MM.1S (cell line): ENCODE results near the gene OR1F1.

ENCODE experiments used
- DNase-seq: peaks from one replicate; pipeline ENCODE4 v3.0.0-alpha.2; 2015
- H2AFZ ChIP-seq: fragments of 300-600 bp; sonication (generic); 2 replicates; pipeline ENCODE4 v1.6.0; 2016; ENCODE audit warnings: antibody characterized with exemption, low read length
- H3F3A ChIP-seq: fragments of 300-600 bp; sonication (generic); 2 replicates; pipeline ENCODE4 v1.6.1; 2016; ENCODE audit warnings: mild to moderate bottlenecking, antibody characterized with exemption, low read length, moderate library complexity, mixed read lengths; ENCODE audit not compliant: insufficient read depth
- H3K27ac ChIP-seq: fragments of 300-600 bp; sonication (generic); 2 replicates; pipeline ENCODE4 v1.5.1; 2016; ENCODE audit warnings: mild to moderate bottlenecking, low read length
- H3K27me3 ChIP-seq: fragments of 300-600 bp; sonication (generic); replicated peaks from 2 replicates; pipeline ENCODE4 v1.6.0; 2016; ENCODE audit warnings: low read length; ENCODE audit not compliant: insufficient read depth
- H3K36me3 ChIP-seq: fragments of 300-600 bp; sonication (generic); replicated peaks from 2 replicates; pipeline ENCODE4 v1.6.1; 2016; ENCODE audit warnings: mild to moderate bottlenecking, low read length, mixed read lengths; ENCODE audit not compliant: insufficient read depth
- H3K4me1 ChIP-seq: fragments of 300-600 bp; sonication (generic); 2 replicates; pipeline ENCODE4 v1.6.1; 2016; ENCODE audit warnings: low read length, mixed read lengths
- H3K4me2 ChIP-seq: fragments of 300-600 bp; sonication (generic); 2 replicates; pipeline ENCODE4 v1.6.0; 2016; ENCODE audit warnings: low read depth, low read length
- H3K4me3 ChIP-seq: fragments of 300-600 bp; sonication (generic); 2 replicates; pipeline ENCODE4 v1.5.1; 2016; ENCODE audit warnings: low read length, mixed read lengths
- H3K79me2 ChIP-seq: fragments of 300-600 bp; sonication (generic); 2 replicates; pipeline ENCODE4 v1.6.1; 2016; ENCODE audit warnings: mixed run types, low read length, mixed read lengths
- H3K9ac ChIP-seq: fragments of 300-600 bp; sonication (generic); 2 replicates; pipeline ENCODE4 v1.6.1; 2016; ENCODE audit warnings: low read length, mixed read lengths
- H3K9me2 ChIP-seq: fragments of 300-600 bp; sonication (generic); replicated peaks from 2 replicates; pipeline ENCODE4 v1.6.1; 2016; ENCODE audit warnings: mild to moderate bottlenecking, low read length, mixed read lengths; ENCODE audit not compliant: insufficient read depth
- H3K9me3 ChIP-seq: fragments of 300-600 bp; sonication (generic); replicated peaks from 2 replicates; pipeline ENCODE4 v1.6.1; 2016; ENCODE audit warnings: mild to moderate bottlenecking, low read length, mixed read lengths; ENCODE audit not compliant: insufficient read depth
- H4K20me1 ChIP-seq: fragments of 300-600 bp; sonication (generic); 2 replicates; pipeline ENCODE4 v1.6.1; 2016; ENCODE audit warnings: mild to moderate bottlenecking, low read length, moderate library complexity, mixed read lengths; ENCODE audit not compliant: insufficient read depth
- CTCF ChIP-seq: fragments of 300-600 bp; sonication (generic); IDR thresholded peaks from 2 replicates; pipeline ENCODE4 v1.5.1; 2016; ENCODE audit warnings: antibody characterized with exemption, low read length, mixed read lengths
- EZH2 ChIP-seq: fragments of 300-600 bp; sonication (generic); optimal IDR thresholded peaks from 2 replicates; pipeline ENCODE3; 2017; ENCODE audit warnings: low read depth, mild to moderate bottlenecking, antibody characterized with exemption, low read length, mixed read lengths
- EZH2phosphoT487 ChIP-seq: fragments of 300-600 bp; sonication (generic); IDR thresholded peaks from 2 replicates; pipeline ENCODE4 v1.6.1; 2018; ENCODE audit warnings: antibody characterized with exemption, low read length

OR1F1 gene

GRCh38 chr16:3248596-3248995, 60.6 kb downstream of the OR1F1 start:
- no peak overlapping the region for H3K9ac ChIP-seq
- no peaks in the 10 kb centered on the region for H3K9me2 ChIP-seq
- H3K27ac ChIP-seq = no peak overlapping the region
- no peak for DNase-seq
- H3K4me1 ChIP-seq = no peaks in the 10 kb centered on the region
- H3K9me3 ChIP-seq = no peaks in the 10 kb centered on the region
- H3K4me2 ChIP-seq = no peak overlapping the region
- H3K27me3 ChIP-seq = peaks cover 44% of the 10 kb centered on the region
- no peaks in the 10 kb centered on the region for H3K79me2 ChIP-seq
- no peak overlapping the region for H3K4me3 ChIP-seq
- no peaks in the 10 kb centered on the region for H4K20me1 ChIP-seq
- TF ChIP-seq EZH2phosphoT487 = no peak
- no peak for TF ChIP-seq EZH2
- no peak for TF ChIP-seq CTCF
- no peak overlapping the region for H2AFZ ChIP-seq
- no peaks in the 10 kb centered on the region for H3K36me3 ChIP-seq
- no peaks in the 10 kb centered on the region for H3F3A ChIP-seq

DNA sequence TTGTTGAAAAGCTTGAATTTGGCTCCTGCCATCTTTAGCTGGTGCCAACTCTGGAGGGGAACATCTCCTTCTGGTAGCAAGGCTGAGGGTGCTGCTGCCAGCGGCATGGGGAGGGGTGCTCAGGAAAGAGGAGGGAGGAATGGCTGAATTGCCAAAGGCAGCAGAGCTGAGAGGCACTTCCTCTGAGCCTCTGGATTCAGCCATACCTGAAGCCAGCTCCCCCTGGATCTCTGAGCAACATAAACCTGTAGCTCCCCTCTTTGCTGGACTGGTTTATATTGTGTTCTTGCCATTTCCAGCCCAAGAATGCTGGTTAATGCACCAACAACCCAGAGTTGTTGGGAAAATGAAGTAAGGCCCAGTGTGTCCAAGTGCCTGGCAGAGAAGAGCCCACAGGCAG, 61.0 kb downstream of the OR1F1 start:
- H2AFZ ChIP-seq = no peak overlapping the region
- H3K9ac ChIP-seq = no peak overlapping the region

DNA sequence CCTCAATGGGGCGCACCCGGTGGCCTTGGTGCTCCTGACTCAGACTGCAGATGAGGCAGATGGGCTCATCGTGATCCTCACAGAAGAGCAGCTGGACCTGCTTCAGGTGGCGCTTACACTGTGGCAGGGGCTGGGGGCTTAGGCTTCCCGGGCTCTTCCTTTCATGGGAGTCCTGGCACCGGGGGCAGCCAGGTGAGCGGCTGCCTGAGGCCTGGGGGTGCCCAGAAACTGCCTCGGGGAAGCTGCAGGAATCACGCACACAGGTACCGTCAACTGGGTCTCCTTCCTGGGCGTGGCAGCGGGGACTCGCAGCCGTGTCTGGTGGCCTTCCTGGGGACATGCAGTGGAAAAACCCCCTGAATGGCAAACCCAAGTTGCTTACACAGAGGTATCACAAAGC, 61.4 kb downstream of the OR1F1 start:
- Histone ChIP-seq H3K36me3 (no peaks in the 10 kb centered on the region), H3K4me2 (no peak overlapping the region), H3K9me2 (no peaks in the 10 kb centered on the region), H4K20me1 (no peaks in the 10 kb centered on the region), H3K79me2 (no peaks in the 10 kb centered on the region), H3K27ac (no peak overlapping the region), H3F3A (no peaks in the 10 kb centered on the region), H3K4me1 (no peaks in the 10 kb centered on the region), H3K4me3 (no peak overlapping the region), H2AFZ (no peak overlapping the region), H3K9me3 (no peaks in the 10 kb centered on the region), H3K9ac (no peak overlapping the region), H3K27me3 (peaks cover 44% of the 10 kb centered on the region)
- DNase-seq = no peak
- TF ChIP-seq CTCF (no peak), EZH2phosphoT487 (no peak), EZH2 (no peak)

More for the DNA sequence above, 61.0 kb downstream of the OR1F1 start:
- Histone ChIP-seq H3K9me2 (no peaks in the 10 kb centered on the region), H3K4me3 (no peak overlapping the region), H3F3A (no peaks in the 10 kb centered on the region), H3K4me2 (no peak overlapping the region), H3K79me2 (no peaks in the 10 kb centered on the region), H3K36me3 (no peaks in the 10 kb centered on the region), H4K20me1 (no peaks in the 10 kb centered on the region), H3K27ac (no peak overlapping the region), H3K4me1 (no peaks in the 10 kb centered on the region), H3K27me3 (peaks cover 44% of the 10 kb centered on the region), H3K9me3 (no peaks in the 10 kb centered on the region)
- no peak for TF ChIP-seq CTCF
- TF ChIP-seq EZH2phosphoT487 = no peak
- TF ChIP-seq EZH2 = no peak
- DNase-seq = no peak
